GM20000 (cell line): ENCODE data around the gene SUPT20HL2.

Source experiments
- DNase-seq: peaks from one replicate; pipeline ENCODE4 v3.0.0; 2012; ENCODE audit warnings: low spot score
- CTCF ChIP-seq: IDR thresholded peaks from 2 replicates; pipeline ENCODE4 v1.5.1; 2012; ENCODE audit warnings: mild to moderate bottlenecking, control low read depth; ENCODE audit errors: extremely low read depth, missing control alignments

Gene SUPT20HL2

GRCh38 chrX:24306440-24306839 lies 7.4 kb downstream of the SUPT20HL2 start:
- no peak for TF ChIP-seq CTCF
- DNase-seq, result no peak

DNA sequence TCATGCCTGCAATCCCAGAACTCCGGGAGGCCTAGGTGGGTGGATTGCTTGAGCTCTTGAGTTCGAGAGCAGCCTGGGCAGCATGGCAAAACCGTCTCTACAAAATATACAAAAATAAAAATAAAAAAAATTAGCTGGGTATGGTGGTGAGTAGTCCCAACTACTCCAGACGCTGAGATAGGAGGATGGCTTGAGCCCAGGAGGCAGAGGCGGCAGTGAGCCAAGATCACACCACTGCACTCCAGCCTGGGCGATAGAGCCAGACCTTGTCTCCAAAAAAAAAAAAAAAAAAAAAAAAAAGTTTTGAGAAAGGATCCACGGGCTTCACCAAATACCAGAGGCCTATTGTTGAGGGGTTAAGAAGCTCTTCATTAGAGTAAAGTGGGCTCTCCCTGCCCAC lies 8.0 kb downstream of the SUPT20HL2 start:
- DNase-seq, result no peak

GRCh38 chrX:24301806-24302205 lies 12.1 kb downstream of the SUPT20HL2 start:
- no peak for DNase-seq
- no peak for TF ChIP-seq CTCF

More for the DNA sequence above, 8.0 kb downstream of the SUPT20HL2 start:
- no peak for TF ChIP-seq CTCF

GRCh38 chrX:24301060-24301459 lies 12.8 kb downstream of the SUPT20HL2 start:
- no peak for DNase-seq
- TF ChIP-seq CTCF, result no peak

DNA sequence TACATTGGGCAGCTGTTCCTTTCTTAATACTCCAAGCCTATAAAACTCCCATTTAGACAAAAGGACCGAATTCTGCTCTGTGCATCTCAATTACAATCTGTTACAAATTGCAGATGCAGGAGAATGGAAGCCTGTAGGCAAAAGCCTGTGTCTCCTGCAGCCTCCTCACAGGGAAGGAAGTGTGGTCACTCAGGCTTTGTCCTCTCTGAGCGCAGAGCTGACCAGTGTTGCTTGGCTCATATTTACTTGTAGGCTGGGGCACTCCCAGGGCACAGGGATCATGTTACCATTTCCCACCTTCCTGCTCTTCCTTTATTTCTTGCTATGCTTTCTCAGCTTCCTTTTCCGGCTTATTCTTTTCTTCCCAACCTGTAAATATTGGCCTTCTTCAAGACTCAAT lies 15.7 kb downstream of the SUPT20HL2 start:
- TF ChIP-seq CTCF, result no peak
- DNase-seq, result no peak

GRCh38 chrX:24294619-24295018 lies 19.2 kb downstream of the SUPT20HL2 start:
- no peak for DNase-seq

DNA sequence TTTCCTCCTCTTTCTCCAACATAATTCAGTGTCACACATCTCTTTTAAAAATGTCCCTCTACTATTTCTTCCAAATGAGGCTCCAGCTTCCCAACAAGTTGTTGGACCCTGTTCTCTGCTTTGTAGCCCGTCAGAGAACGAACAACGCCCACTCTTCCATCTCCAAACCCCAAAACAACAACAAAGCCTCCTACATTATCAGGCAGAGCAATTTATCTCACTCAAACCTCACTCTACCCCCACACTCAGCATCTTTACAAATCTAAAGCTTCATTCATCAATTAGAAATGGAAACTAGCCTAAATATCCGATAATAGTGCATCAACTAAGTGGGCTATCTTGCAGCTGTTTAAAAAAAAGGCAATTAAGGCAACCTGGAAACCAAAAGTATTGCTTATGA lies 20.5 kb downstream of the SUPT20HL2 start:
- no peak for DNase-seq
- TF ChIP-seq CTCF, result no peak

More at GRCh38 chrX:24294619-24295018, 19.2 kb downstream of the SUPT20HL2 start:
- TF ChIP-seq CTCF, result no peak
